ENCODE results near the gene NFATC4. TPM values are rescaled to one million over a fixed set of nuclear protein-coding genes. Genes with fewer than 3 reads are reported as not detected.

NFATC4 gene
- total and polyA plus RNA-seq, 2 experiments from 2014 or later, result 20.9 to 26.6 TPM

- H3K4me1 ChIP-seq (ENCODE audit: insufficient read depth), result 0 out of 2 replicates have a peak, but pooled peaks cover 3% of the 10 kb centered on the region
- Mint-ChIP-seq H3K4me3 (no peak overlapping the region), H3K9me3 (no peaks in the 10 kb centered on the region; the same call in 2 of the 3 replicates), H3K4me1 (peaks cover 3% of the 10 kb centered on the region), H3K27ac (no peak overlapping the region), H3K27me3 (ENCODE audit: insufficient read depth, low read depth, poor library complexity) (peaks cover 20% of the 10 kb centered on the region), H3K36me3 (ENCODE audit: low read depth) (no peaks in the 10 kb centered on the region)
- no peaks in the 10 kb centered on the region for H3F3A ChIP-seq (replicated peaks; ENCODE audit: low read depth)
- H2AFZ ChIP-seq, result no peak overlapping the region
- H3K27ac ChIP-seq (ENCODE audit: low read depth), result no peak overlapping the region
- H3K4me2 ChIP-seq, result no peak overlapping the region
- H3K79me2 ChIP-seq (replicated peaks; ENCODE audit: insufficient read depth), result no peaks in the 10 kb centered on the region
- TF ChIP-seq EZH2 (IDR thresholded peaks at IDR 0.05; ENCODE audit: low read depth, unreplicated experiment) (no peak), ZNF114 (CRISPR knock-in tag; IDR thresholded peaks at IDR 0.05) (no peak), STAT1 (IDR thresholded peaks at IDR 0.05; ENCODE audit: unreplicated experiment) (no peak), CREB1 (CRISPR knock-in tag; IDR thresholded peaks at IDR 0.05; ENCODE audit: low read depth) (no peak), JUNB (IDR thresholded peaks at IDR 0.05; ENCODE audit: unreplicated experiment) (no peak), ZNF462 (CRISPR knock-in tag; IDR thresholded peaks at IDR 0.05) (no peak), REST (IDR thresholded peaks at IDR 0.05; ENCODE audit: unreplicated experiment) (no peak), ZNF331 (CRISPR knock-in tag; IDR thresholded peaks at IDR 0.05; ENCODE audit: low read depth) (no peak), ETS1 (IDR thresholded peaks at IDR 0.05) (no peak), CTCF (conservative IDR thresholded peaks at IDR 0.05; ENCODE audit: low read depth in 2 of 2) (no peak), EZH2phosphoT487 (IDR thresholded peaks at IDR 0.05; ENCODE audit: unreplicated experiment) (no peak), POLR2AphosphoS5 (IDR thresholded peaks at IDR 0.05; ENCODE audit: low read depth) (no peak), NANOG (IDR thresholded peaks at IDR 0.05; ENCODE audit: borderline replicate concordance) (no peak)
- DNase-seq (ENCODE audit: low spot score), result no peak
- H3K9me2 ChIP-seq (ENCODE audit: insufficient read depth), result no peaks in the 10 kb centered on the region
- H3K4me3 ChIP-seq, result no peak overlapping the region
- no peaks in the 10 kb centered on the region for H3K36me3 ChIP-seq (ENCODE audit: insufficient read depth)
- no peaks in the 10 kb centered on the region; the same call in 1 of the 2 replicates for H4K20me1 ChIP-seq (replicated peaks; ENCODE audit: insufficient read depth)
- H3K27me3 ChIP-seq (ENCODE audit: insufficient read depth), result peaks cover 63% of the 10 kb centered on the region
- ATAC-seq, result no peak
Observed at GRCh38 chr14:24360281-24360680, 7.7 kb upstream of the NFATC4 start.

Data from GM23338 (cell line).